ENCODE data around the gene RMND5B. TPM values are rescaled to one million over a fixed set of nuclear protein-coding genes. Genes with fewer than 3 reads are reported as not detected.

RMND5B gene
- polyA plus RNA-seq, 1 experiment = 39.6 TPM

DNA sequence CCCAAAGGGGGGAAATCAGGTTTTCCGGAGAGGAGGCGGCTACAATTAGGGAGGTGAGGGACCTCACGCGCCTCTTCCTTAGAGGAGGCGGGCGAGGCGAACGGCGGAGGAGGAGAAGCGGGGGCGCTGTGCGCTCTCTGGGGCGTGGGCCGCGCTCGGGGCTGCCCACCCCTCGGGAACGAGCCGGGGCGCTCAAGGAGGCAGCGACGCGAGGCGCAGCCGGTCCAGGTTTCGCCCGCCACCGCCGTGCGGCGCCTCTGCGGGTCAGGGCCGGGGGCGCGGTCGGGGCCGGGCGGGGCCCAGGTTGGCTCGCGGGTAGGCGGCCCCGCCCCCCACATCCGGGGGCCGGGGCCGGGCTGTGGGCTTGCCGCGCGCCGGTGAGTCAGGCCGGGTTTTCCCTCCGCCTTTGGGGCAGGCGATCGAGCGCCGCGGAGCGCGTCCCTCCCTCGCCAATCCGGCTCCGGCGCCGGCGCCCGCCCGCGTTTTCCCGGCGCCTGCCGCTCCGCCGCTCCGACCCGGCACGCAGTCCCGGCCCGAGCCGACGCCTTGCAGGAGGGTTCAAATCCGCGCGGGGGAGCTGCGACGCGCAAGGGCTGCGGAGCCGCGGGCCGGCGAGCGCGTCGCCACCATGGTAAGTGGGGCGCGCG lies 17.6 kb upstream of the RMND5B start, which contains the start of gene N4BP3:
TSS of gene N4BP3 (plus strand) at position 392 of the 647 bp plus-strand sequence. CDS start 6,052 bp downstream, outside the sequence.
- POLR2A ChIA-PET = no interaction called here

DNA sequence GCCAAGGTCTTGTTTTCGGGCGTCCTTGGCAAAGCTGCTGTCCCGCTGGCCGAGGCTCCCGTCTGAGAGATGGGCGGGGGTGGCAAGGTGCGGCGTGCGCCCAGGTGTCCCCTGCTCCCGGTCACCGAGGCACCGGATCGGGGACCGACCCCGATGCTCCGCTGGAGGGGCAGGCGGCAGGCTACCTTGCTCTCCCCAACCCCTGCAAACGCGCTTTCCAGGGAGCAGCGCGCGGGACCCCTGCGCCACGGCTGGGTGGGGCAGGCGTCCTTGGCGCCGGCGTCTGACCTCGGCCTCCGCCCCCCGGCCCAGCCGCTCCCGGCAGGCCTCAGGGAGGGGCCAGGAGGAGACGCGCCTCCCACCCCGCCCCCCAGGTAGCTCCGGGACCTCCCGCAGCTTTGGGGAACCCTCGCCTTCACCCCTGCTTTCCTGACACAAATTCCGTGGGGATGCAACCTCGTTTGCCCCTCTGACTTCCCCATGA lies 16.9 kb upstream of the RMND5B start:
- no peak for DNase-seq (ENCODE audit: low read depth)
- H3K27me3 ChIP-seq (ENCODE audit: control insufficient read depth, insufficient read depth, low read length) = peaks cover 26% of the 10 kb centered on the region
- CTCF ChIA-PET = no interaction called here
- TF ChIP-seq, protein P1, sequence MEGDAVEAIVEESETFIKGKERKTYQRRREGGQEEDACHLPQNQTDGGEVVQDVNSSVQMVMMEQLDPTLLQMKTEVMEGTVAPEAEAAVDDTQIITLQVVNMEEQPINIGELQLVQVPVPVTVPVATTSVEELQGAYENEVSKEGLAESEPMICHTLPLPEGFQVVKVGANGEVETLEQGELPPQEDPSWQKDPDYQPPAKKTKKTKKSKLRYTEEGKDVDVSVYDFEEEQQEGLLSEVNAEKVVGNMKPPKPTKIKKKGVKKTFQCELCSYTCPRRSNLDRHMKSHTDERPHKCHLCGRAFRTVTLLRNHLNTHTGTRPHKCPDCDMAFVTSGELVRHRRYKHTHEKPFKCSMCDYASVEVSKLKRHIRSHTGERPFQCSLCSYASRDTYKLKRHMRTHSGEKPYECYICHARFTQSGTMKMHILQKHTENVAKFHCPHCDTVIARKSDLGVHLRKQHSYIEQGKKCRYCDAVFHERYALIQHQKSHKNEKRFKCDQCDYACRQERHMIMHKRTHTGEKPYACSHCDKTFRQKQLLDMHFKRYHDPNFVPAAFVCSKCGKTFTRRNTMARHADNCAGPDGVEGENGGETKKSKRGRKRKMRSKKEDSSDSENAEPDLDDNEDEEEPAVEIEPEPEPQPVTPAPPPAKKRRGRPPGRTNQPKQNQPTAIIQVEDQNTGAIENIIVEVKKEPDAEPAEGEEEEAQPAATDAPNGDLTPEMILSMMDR (IDR thresholded peaks at IDR 0.05; ENCODE audit: insufficient read depth, low read depth, low read length) = no peak
- no peaks in the 10 kb centered on the region for H3K36me3 ChIP-seq (ENCODE audit: control insufficient read depth, insufficient read depth, low read length)
- POLR2A ChIA-PET = no interaction called here
- H3K4me3 ChIP-seq (ENCODE audit: low read depth, low read length) = peak overlapping the region; percentile 26

More for the DNA sequence above, 17.6 kb upstream of the RMND5B start, which contains the start of gene N4BP3:
- H3K4me3 ChIP-seq (ENCODE audit: low read depth, low read length) = peak within 1 kb of the TSS; percentile 26
- H3K36me3 ChIP-seq (ENCODE audit: control insufficient read depth, insufficient read depth, low read length) = no peaks in the 10 kb centered on the region
- TF ChIP-seq, protein P1 (IDR thresholded peaks at IDR 0.05; ENCODE audit: insufficient read depth, low read depth, low read length) = no peak
- DNase-seq (ENCODE audit: low read depth) = no peak
- H3K27me3 ChIP-seq (ENCODE audit: control insufficient read depth, insufficient read depth, low read length) = peaks cover 26% of the 10 kb centered on the region
- CTCF ChIA-PET = no interaction called here

DNA sequence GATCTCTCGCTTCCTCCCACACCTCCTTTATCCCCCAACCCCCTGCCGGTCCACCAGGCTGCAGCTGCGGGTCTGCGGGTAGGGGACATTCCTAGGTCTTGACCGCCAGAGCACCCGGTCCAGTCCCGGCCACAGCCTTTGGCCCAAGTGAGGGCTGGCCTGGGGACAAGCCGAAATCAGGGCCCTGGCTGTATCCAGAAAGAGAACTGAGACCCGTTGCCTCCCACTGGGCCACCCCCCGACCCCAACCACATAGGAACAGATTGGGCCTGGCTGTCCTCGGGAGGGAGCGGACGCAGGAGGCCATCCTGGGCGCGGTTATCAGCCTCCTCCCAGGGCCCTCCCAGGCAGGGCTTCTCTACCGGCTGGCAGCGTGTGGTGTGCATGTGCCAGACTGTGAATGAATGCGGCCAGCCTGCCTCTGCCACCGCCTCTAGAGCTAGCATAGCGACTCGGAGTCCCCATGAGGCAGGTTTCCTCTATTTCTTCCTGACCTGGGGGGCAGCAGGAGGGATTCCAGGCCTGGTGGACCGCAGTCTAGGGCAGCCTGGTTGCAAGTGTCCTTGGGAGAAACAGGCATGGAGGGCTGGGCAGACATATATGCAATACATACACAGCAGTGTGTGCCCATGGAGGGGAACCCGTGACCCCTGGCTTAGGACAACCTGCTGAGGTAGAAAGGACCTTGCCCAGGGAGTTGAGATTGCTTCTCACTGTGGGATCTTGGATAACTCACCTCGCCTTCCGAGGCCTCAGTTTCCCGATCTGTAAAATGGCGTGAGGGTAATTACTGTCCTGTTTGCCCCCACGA lies 16.3 kb upstream of the RMND5B start:
- TF ChIP-seq, protein P1 (IDR thresholded peaks at IDR 0.05; ENCODE audit: insufficient read depth, low read depth, low read length) = no peak
- DNase-seq (ENCODE audit: low read depth) = no peak
- H3K27me3 ChIP-seq (ENCODE audit: control insufficient read depth, insufficient read depth, low read length) = peaks cover 26% of the 10 kb centered on the region
- ChIA-PET POLR2A (no interaction called here), CTCF (interaction anchor here (1.2 to 1.6 kb wide), 2 partner anchors 10 to 37 kb away, joined by 6 read pairs; no protein-coding TSS in a partner anchor)
- H3K36me3 ChIP-seq (ENCODE audit: control insufficient read depth, insufficient read depth, low read length) = no peaks in the 10 kb centered on the region
- H3K4me3 ChIP-seq (ENCODE audit: low read depth, low read length) = no peak overlapping the region

DNA sequence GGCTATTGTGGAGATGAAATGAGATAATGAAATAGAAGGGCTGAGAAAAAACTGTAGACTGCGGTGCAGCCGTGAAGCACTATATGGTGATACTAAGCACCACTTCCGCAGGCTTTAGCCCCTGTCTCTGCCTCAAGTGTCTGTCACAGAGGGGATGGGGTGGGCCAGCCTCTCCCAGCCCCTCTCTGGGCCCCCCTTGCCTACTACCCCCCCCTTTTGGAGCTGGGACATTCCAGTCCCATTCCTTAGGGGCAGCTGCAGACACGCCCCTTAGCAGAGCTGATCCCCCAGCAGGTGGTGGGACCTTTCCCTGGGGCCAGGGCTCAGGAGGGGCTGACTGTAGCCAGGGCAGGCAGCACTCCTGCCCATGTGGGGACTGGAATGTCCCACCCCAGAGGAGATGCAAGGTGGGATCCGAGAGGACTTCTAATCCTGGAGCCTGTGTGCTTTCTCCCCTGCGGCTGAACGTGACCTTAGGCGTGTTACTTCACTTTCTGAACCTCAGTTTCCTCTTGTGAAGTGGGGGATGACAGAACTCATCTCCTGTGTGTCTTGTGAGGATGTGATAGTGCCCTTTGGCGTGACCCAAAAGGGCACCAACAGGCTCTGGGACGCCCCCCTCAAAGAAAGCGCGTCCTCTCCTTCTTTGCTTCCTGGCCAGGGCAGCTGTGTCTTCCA lies 15.5 kb upstream of the RMND5B start:
- H3K4me3 ChIP-seq (ENCODE audit: low read depth, low read length) = no peak overlapping the region
- H3K36me3 ChIP-seq (ENCODE audit: control insufficient read depth, insufficient read depth, low read length) = no peaks in the 10 kb centered on the region
- CTCF ChIA-PET = interaction anchor here (1.2 to 1.6 kb wide), 2 partner anchors 9 to 37 kb away, joined by 6 read pairs; no protein-coding TSS in a partner anchor
- POLR2A ChIA-PET = no interaction called here
- TF ChIP-seq, protein P1 (IDR thresholded peaks at IDR 0.05; ENCODE audit: insufficient read depth, low read depth, low read length) = no peak
- DNase-seq (ENCODE audit: low read depth) = no peak
- peaks cover 25% of the 10 kb centered on the region for H3K27me3 ChIP-seq (ENCODE audit: control insufficient read depth, insufficient read depth, low read length)

DNA sequence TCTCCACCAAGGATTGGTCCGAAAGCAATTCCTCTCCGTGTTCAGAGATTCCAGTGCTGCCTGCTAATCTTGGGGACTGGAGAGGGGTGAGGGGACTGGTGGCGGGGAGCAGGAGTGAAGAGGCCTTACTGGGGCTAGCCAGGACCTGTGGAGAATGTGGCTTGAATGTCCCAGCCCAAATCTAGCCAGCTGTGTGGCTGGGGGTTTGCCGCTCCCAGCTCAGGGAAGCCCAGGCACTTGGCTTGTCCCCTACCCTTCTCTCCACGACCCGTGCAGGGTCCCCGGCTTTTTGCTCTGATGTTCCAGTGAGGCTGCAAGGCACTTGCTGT lies 15.0 kb upstream of the RMND5B start:
- ChIA-PET CTCF (interaction anchor here (1.2 to 1.6 kb wide), 2 partner anchors 9 to 38 kb away, joined by 6 read pairs; no protein-coding TSS in a partner anchor), POLR2A (no interaction called here)
- Histone ChIP-seq H3K36me3 (ENCODE audit: control insufficient read depth, insufficient read depth, low read length) (no peaks in the 10 kb centered on the region), H3K27me3 (ENCODE audit: control insufficient read depth, insufficient read depth, low read length) (peaks cover 21% of the 10 kb centered on the region), H3K4me3 (ENCODE audit: low read depth, low read length) (no peak overlapping the region)
- DNase-seq (ENCODE audit: low read depth) = no peak
- TF ChIP-seq, protein P1 (IDR thresholded peaks at IDR 0.05; ENCODE audit: insufficient read depth, low read depth, low read length) = no peak

Data from BJ (cell line).